GM06990 (cell line): Measurements from ENCODE around the gene PCED1A.

Experiments used
- DNase-seq: peaks from one replicate; pipeline ENCODE4 v3.0.0-alpha.2; 2011; ENCODE audit not compliant: insufficient read length; ENCODE audit errors: extremely low read depth
- H3K27me3 ChIP-seq: replicated peaks from 2 replicates; pipeline ENCODE4 v1.6.0; 2011; ENCODE audit warnings: low read length; ENCODE audit not compliant: control insufficient read depth, insufficient read depth
- H3K36me3 ChIP-seq: 2 replicates; pipeline ENCODE4 v1.5.1; 2011; ENCODE audit warnings: low read length; ENCODE audit not compliant: control insufficient read depth, insufficient read depth
- H3K4me3 ChIP-seq: replicated peaks from 2 replicates; pipeline ENCODE4 v1.5.1; 2011; ENCODE audit warnings: low read depth, mild to moderate bottlenecking, control low read depth, low read length
- TF ChIP-seq, protein P1 (sequence below): IDR thresholded peaks from 2 replicates; pipeline ENCODE4 v1.5.1; 2011; ENCODE audit warnings: low read length, control low read depth, mild to moderate bottlenecking, inconsistent platforms; ENCODE audit not compliant: insufficient read depth, poor library complexity, severe bottlenecking

PCED1A gene

DNA sequence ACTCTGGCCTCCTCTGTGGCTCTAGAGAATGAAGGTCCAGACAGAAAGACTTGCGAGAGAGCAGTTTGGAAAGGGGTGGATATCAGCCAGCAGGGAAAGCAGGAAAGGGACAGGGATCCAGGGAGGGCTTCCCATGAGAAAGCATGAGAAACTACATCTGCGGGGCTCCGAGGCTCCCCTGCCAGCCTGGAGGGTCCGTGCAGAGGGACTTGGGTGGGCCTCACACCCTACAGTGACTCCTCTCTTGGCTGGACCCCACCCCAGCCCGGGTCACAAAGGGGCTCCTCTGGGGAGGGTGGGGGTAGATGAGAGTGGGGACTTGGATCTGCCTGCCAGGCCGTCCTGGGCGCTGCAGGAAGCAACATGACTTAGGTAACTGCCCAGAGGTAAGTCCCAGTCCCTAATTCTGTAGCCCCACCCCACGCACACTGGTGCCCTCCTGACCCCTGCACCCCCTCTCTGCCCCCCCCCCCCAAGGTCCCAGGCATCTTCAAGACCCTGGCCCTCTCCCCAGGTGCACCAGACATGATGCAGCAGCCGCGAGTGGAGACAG is 24.3 kb downstream of the PCED1A start, which contains the start of gene TMEM239:
TMEM239 (plus strand) TSS at position 335 of the 553 bp plus-strand sequence; CDS start at position 526, 191 bp downstream.
- no peak within 1 kb of the TSS for H3K4me3 ChIP-seq
- H3K27me3 ChIP-seq = no peaks in the 10 kb centered on the region
- H3K36me3 ChIP-seq = no peaks in the 10 kb centered on the region
- TF ChIP-seq, protein P1, sequence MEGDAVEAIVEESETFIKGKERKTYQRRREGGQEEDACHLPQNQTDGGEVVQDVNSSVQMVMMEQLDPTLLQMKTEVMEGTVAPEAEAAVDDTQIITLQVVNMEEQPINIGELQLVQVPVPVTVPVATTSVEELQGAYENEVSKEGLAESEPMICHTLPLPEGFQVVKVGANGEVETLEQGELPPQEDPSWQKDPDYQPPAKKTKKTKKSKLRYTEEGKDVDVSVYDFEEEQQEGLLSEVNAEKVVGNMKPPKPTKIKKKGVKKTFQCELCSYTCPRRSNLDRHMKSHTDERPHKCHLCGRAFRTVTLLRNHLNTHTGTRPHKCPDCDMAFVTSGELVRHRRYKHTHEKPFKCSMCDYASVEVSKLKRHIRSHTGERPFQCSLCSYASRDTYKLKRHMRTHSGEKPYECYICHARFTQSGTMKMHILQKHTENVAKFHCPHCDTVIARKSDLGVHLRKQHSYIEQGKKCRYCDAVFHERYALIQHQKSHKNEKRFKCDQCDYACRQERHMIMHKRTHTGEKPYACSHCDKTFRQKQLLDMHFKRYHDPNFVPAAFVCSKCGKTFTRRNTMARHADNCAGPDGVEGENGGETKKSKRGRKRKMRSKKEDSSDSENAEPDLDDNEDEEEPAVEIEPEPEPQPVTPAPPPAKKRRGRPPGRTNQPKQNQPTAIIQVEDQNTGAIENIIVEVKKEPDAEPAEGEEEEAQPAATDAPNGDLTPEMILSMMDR = no peak
- no peak for DNase-seq

DNA sequence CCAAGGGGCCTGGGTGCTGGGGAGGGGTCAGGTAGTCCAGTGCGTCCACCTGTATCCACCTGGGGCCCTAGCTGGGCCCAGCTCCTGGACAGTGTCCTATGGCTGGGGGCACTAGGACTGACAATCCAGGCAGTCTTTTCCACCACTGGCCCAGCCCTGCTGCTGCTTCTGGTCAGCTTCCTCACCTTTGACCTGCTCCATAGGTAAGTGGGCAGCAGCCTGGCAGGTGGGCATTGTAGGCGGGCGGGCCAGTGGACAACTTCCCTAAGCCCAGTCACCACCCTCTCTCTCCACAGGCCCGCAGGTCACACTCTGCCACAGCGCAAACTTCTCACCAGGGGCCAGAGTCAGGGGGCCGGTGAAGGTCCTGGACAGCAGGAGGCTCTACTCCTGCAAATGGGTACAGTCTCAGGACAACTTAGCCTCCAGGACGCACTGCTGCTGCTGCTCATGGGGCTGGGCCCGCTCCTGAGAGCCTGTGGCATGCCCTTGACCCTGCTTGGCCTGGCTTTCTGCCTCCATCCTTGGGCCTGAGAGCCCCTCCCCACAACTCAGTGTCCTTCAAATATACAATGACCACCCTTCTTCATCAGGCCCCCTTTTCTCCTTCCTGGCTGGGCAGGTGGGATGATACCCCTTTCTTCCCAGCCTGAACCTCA is 25.1 kb downstream of the PCED1A start:
- Histone ChIP-seq H3K36me3 (no peaks in the 10 kb centered on the region), H3K27me3 (no peaks in the 10 kb centered on the region), H3K4me3 (no peak overlapping the region)
- TF ChIP-seq, protein P1 = no peak
- DNase-seq = no peak

DNA sequence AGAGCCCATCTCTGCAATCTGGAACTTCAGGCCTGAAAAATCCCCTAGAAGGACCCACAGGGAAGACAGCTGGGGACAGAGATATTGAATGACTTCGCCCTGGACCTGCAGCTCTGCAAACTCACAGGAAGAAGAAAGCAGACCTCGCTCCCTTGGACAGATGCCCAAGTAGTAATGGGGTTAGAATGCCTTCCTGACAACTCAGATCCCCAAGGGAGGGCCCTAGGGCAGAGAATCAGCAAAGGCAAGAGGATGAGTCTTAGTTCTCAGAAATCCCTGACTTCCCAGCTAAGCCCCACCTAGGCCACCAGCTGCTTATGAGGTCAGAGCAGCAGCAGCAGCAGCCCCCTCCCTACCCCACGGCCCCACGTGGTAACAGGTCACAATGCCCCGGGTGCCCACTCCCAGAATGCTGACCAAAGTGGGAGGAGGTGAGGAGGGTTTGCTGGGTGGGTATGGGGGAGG is 25.8 kb downstream of the PCED1A start, which contains the start of gene C20orf141:
C20orf141 (plus strand) TSS at position 401 of the 465 bp plus-strand sequence. CDS start 198 bp downstream, outside the sequence.
- TF ChIP-seq, protein P1 = no peak
- no peak within 1 kb of the TSS for H3K4me3 ChIP-seq
- DNase-seq = no peak
- no peaks in the 10 kb centered on the region; the same call in 1 of the 2 replicates for H3K27me3 ChIP-seq
- H3K36me3 ChIP-seq = no peaks in the 10 kb centered on the region

DNA sequence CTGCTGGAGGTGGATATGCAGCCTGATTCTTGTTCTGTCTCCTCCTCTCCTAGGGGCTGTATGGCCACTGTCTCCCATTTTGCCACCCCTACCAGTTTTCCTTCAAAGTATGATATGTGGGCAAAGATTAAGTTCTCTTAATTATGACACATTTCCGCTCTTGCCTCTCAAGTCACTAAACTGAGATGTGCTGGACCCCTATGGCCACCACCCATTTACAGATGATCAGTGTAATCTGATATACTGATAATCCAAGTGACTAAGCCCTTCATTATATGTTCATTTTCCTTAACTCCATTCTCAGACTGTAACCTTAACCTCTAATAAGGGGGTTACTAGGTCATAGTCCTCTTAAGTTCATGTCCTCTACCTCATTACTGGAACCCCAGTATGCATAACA is 26.4 kb downstream of the PCED1A start:
- Histone ChIP-seq H3K36me3 (no peaks in the 10 kb centered on the region), H3K27me3 (no peaks in the 10 kb centered on the region; the same call in 1 of the 2 replicates), H3K4me3 (no peak overlapping the region)
- DNase-seq = no peak
- TF ChIP-seq, protein P1 = no peak

DNA sequence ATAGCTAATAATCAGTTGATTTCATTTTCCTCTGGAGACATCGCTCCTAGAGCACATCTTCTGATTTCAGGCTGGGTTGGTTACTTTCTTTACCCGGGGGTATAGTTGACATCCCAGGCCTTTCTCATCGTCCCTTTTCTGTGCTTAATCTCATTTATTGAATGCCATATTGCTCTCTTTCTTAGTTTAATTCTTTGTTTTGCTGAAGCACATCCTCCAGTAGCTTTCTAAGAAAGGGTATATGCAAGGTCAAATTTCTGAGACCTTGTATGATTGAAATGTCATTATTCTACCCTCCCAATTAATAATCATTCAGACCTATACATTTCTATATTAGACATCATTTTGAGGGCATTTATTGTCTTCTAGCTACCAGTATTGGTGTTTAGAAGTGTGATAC is 28.3 kb downstream of the PCED1A start:
- TF ChIP-seq, protein P1 = no peak
- H3K4me3 ChIP-seq = no peak overlapping the region
- no peaks in the 10 kb centered on the region for H3K36me3 ChIP-seq
- no peaks in the 10 kb centered on the region; the same call in 1 of the 2 replicates for H3K27me3 ChIP-seq
- no peak for DNase-seq
